ENCODE measurements around the gene FGFBP2.
"Not testable (repeated sequence)": the region's sequence is repeated elsewhere in the genome, so short reads cannot be mapped to it uniquely, and the experiment has no call there.

FGFBP2 gene

DNA sequence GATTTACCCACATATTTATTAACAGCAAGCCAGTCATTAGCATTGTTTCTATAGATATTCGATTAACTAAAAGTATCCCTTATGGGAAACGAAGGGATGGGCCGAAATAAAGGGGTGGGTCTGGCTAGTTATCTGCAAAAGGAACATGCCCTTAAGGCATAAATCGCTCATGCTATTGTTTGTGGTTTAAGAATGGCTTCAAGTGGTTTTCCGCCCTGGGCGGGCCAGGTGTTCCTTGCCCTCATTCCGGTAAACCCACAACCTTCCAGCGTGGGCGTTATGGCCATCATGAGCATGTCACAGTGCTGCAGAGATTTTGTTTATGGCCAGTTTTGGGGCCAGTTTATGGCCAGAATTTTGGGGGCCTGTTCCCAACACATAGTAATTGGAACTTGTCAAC is 46.6 kb downstream of the FGFBP2 start:
- not testable (repeated sequence) for H3K4me3 ChIP-seq (ENCODE audit: low read length in 2 of 2); H3K4me1 ChIP-seq (ENCODE audit: control insufficient read depth, insufficient read depth, low read length)

DNA sequence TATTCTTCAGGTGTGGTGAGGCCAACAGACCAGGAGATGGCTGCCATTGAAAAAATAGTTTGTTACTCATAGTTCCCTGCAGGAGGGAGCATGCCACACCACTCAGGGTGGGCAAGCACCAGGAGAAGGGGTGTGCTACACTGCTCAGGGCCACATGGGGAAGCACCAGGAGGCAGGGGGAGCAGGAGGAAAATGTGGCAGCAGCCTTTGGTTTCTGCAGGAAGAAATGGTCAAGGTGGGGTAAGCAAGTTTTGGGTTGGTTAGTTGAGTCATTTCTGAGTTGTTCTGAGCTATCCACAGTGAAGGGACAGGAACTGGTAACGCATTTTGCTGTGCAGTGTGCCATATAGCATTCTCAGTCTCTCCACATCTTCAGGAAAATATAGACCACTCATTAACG is 48.2 kb downstream of the FGFBP2 start:
- H3K36me3 ChIP-seq (ENCODE audit: control insufficient read depth in 2 of 2, insufficient read depth in 2 of 2, low read length in 2 of 2) = no peaks in the 10 kb centered on the region
- H3K27me3 ChIP-seq (ENCODE audit: control insufficient read depth in 1 of 2, insufficient read depth in 2 of 2, low read length in 2 of 2) = no peaks in the 10 kb centered on the region
- no peak overlapping the region for H3K4me3 ChIP-seq (ENCODE audit: low read length in 2 of 2)
- no peak overlapping the region for H3K27ac ChIP-seq (ENCODE audit: low read length)
- H3K9ac ChIP-seq (ENCODE audit: low read length in 2 of 2) = no peak overlapping the region
- H3K4me1 ChIP-seq (ENCODE audit: control insufficient read depth, insufficient read depth, low read length) = peaks cover 5% of the 10 kb centered on the region
- no peaks in the 10 kb centered on the region for H3K9me3 ChIP-seq (ENCODE audit: control insufficient read depth in 2 of 2, low read length in 2 of 2)

More for the DNA sequence above, 46.6 kb downstream of the FGFBP2 start:
- not testable (repeated sequence) for H3K36me3 ChIP-seq (ENCODE audit: control insufficient read depth in 2 of 2, insufficient read depth in 2 of 2, low read length in 2 of 2); H3K9me3 ChIP-seq (ENCODE audit: control insufficient read depth in 2 of 2, low read length in 2 of 2); H3K27ac ChIP-seq (ENCODE audit: low read length); H3K9ac ChIP-seq (ENCODE audit: low read length in 2 of 2); H3K27me3 ChIP-seq (ENCODE audit: control insufficient read depth in 1 of 2, insufficient read depth in 2 of 2, low read length in 2 of 2)

- H3K27ac ChIP-seq (ENCODE audit: low read length) = no peak overlapping the region
- no peaks in the 10 kb centered on the region for H3K27me3 ChIP-seq (ENCODE audit: control insufficient read depth in 1 of 2, insufficient read depth in 2 of 2, low read length in 2 of 2)
Observed at GRCh38 chr4:15914291-15914690, 48.7 kb downstream of the FGFBP2 start.

GRCh38 chr4:15913631-15913970 is 49.4 kb downstream of the FGFBP2 start:
- no peaks in the 10 kb centered on the region for H3K36me3 ChIP-seq (ENCODE audit: control insufficient read depth in 2 of 2, insufficient read depth in 2 of 2, low read length in 2 of 2)
- H3K9me3 ChIP-seq (ENCODE audit: control insufficient read depth in 2 of 2, low read length in 2 of 2) = no peaks in the 10 kb centered on the region
- no peaks in the 10 kb centered on the region for H3K27me3 ChIP-seq (ENCODE audit: control insufficient read depth in 1 of 2, insufficient read depth in 2 of 2, low read length in 2 of 2)
- H3K27ac ChIP-seq (ENCODE audit: low read length) = no peak overlapping the region
- no peak overlapping the region for H3K4me3 ChIP-seq (ENCODE audit: low read length in 2 of 2)
- no peak overlapping the region for H3K9ac ChIP-seq (ENCODE audit: low read length in 2 of 2)
- peaks cover 6% of the 10 kb centered on the region for H3K4me1 ChIP-seq (ENCODE audit: control insufficient read depth, insufficient read depth, low read length)

More at GRCh38 chr4:15914291-15914690, 48.7 kb downstream of the FGFBP2 start:
- Histone ChIP-seq H3K4me1 (ENCODE audit: control insufficient read depth, insufficient read depth, low read length) (peaks cover 6% of the 10 kb centered on the region), H3K9me3 (ENCODE audit: control insufficient read depth in 2 of 2, low read length in 2 of 2) (no peaks in the 10 kb centered on the region), H3K9ac (ENCODE audit: low read length in 2 of 2) (no peak overlapping the region), H3K36me3 (ENCODE audit: control insufficient read depth in 2 of 2, insufficient read depth in 2 of 2, low read length in 2 of 2) (no peaks in the 10 kb centered on the region), H3K4me3 (ENCODE audit: low read length in 2 of 2) (no peak overlapping the region)

DNA sequence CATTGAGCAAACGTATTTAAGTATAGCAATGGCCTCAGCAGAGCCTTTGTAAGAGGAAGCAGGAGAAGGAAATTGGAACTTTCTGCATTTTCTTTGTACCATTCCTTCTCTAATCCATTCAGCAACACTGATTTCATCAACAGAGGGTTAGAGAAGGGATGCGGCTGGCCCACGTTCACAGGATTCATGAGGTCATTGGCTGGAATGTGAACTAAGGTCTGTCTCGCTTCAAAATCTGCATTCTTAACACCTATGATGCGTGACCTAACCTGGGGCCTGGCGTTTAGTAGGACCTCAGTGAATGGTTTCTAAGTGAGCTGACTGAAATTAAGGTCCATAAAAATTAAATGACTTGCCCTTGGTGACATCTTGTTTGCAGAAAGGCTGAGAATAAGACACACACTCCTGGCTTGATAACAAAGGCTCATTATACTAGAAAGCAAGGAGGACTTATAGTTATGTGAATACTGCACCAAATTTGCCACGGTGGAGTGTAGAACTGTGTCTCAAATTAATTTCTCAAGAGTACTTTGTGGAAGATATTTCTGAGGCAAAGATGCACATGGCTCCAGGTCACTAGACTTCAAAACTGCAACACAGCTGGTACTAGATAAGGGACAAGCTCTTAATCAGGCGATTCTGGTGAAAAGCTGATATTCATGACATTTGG is 49.9 kb downstream of the FGFBP2 start:
- H3K9me3 ChIP-seq (ENCODE audit: control insufficient read depth in 2 of 2, low read length in 2 of 2) = no peaks in the 10 kb centered on the region
- H3K4me3 ChIP-seq (ENCODE audit: low read length in 2 of 2) = no peak overlapping the region
- no peaks in the 10 kb centered on the region for H3K27me3 ChIP-seq (ENCODE audit: control insufficient read depth in 1 of 2, insufficient read depth in 2 of 2, low read length in 2 of 2)
- no peaks in the 10 kb centered on the region for H3K36me3 ChIP-seq (ENCODE audit: control insufficient read depth in 2 of 2, insufficient read depth in 2 of 2, low read length in 2 of 2)
- peaks cover 6% of the 10 kb centered on the region for H3K4me1 ChIP-seq (ENCODE audit: control insufficient read depth, insufficient read depth, low read length)
- no peak overlapping the region for H3K9ac ChIP-seq (ENCODE audit: low read length in 2 of 2)
- H3K27ac ChIP-seq (ENCODE audit: low read length) = no peak overlapping the region

DNA sequence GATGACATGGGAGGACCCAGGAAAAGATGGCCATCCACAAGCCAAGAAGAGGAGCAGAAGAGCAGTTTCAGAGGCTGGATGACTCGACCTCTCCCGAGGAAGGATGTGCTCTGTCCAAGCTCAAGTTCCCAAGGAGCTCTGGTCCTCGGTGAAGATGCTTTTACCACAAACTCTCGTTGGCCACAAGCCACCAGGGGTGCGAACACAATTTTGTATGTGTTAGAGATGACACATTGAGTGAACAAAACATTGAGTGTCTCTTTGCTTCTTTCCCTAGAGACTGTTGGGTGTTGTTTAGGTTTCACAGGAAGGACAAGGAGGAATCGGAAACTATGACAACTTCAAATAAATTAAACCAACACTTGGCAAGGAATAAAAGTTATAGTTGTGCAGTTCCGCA is 50.7 kb downstream of the FGFBP2 start:
- Histone ChIP-seq H3K4me1 (ENCODE audit: control insufficient read depth, insufficient read depth, low read length) (peaks cover 6% of the 10 kb centered on the region), H3K36me3 (ENCODE audit: control insufficient read depth in 2 of 2, insufficient read depth in 2 of 2, low read length in 2 of 2) (no peaks in the 10 kb centered on the region), H3K27ac (ENCODE audit: low read length) (no peak overlapping the region), H3K27me3 (ENCODE audit: control insufficient read depth in 1 of 2, insufficient read depth in 2 of 2, low read length in 2 of 2) (no peaks in the 10 kb centered on the region), H3K4me3 (ENCODE audit: low read length in 2 of 2) (no peak overlapping the region), H3K9ac (ENCODE audit: low read length in 2 of 2) (no peak overlapping the region), H3K9me3 (ENCODE audit: control insufficient read depth in 2 of 2, low read length in 2 of 2) (no peaks in the 10 kb centered on the region)

Data from stomach smooth muscle (tissue), 2 donors.